Loucy (cell line): Measurements from ENCODE around the gene AIF1L.

ENCODE experiments used
- EZH2phosphoT487 ChIP-seq: fragments of 200-600 bp; IDR thresholded peaks from 2 replicates; pipeline ENCODE4 v1.6.1; 2018; ENCODE audit warnings: antibody characterized with exemption, mild to moderate bottlenecking, moderate library complexity, borderline replicate concordance
- TF ChIP-seq, protein P1 (sequence below): fragments of 200-600 bp; sonication (generic); conservative IDR thresholded peaks from 2 replicates; pipeline ENCODE4 v1.5.1; 2014; ENCODE audit warnings: mild to moderate bottlenecking, antibody characterized with exemption, low read length

DNA sequence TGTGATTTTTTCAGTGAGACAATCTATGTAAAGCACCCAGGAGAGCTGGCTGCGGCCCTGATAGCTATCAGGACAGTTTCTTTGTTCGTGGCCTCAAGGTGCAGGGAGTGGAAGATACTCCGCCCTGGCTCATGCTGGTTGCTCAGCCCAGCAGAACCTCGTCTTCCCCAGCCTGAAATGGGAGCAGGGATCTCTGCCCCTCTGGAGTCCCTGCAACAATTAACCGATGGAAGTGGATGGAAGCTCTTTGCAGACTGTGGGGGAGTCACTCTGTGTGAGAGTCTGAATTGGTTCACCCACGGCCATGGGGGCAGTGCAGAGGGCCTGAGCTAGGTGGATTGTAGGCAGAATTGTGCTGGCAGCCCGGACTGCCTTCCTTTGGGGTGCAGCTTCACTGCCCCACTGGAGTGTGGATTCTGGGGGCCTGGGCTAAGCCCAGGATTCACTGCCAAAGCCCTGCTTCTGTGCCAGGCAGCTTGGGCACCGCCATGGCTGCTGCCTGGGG, 2.8 kb downstream of the AIF1L start:
- TF ChIP-seq, protein P1, sequence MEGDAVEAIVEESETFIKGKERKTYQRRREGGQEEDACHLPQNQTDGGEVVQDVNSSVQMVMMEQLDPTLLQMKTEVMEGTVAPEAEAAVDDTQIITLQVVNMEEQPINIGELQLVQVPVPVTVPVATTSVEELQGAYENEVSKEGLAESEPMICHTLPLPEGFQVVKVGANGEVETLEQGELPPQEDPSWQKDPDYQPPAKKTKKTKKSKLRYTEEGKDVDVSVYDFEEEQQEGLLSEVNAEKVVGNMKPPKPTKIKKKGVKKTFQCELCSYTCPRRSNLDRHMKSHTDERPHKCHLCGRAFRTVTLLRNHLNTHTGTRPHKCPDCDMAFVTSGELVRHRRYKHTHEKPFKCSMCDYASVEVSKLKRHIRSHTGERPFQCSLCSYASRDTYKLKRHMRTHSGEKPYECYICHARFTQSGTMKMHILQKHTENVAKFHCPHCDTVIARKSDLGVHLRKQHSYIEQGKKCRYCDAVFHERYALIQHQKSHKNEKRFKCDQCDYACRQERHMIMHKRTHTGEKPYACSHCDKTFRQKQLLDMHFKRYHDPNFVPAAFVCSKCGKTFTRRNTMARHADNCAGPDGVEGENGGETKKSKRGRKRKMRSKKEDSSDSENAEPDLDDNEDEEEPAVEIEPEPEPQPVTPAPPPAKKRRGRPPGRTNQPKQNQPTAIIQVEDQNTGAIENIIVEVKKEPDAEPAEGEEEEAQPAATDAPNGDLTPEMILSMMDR, result no peak
- no peak for TF ChIP-seq EZH2phosphoT487
